Naive thymus-derived CD8-positive, alpha-beta T cell (primary cell): ENCODE results near the gene PHLDB2. TPM values are rescaled to one million over a fixed set of nuclear protein-coding genes. Genes with fewer than 3 reads are reported as not detected.

Source experiments
- ATAC-seq, 2 donors: fragments of 150-1000 bp; cut with Tn5 transposase in 1 of 2; sonication (Bioruptor Pico), chemical (Tn5 transposase) in 1 of 2; 1 replicate in 1 of 2; 2 replicates in 1 of 2; pipeline ENCODE4 v1.10.0; 2021; ENCODE audit warnings: mild to moderate bottlenecking in 2 of 2, moderate library complexity in 2 of 2
- POLR2A ChIA-PET: fragments of 350-600 bp; sonication (Branson Sonifier 250); formaldehyde crosslinking; loops from one replicate; lab custom pipeline; 2021; ENCODE audit warnings: antibody characterized with exemption; lab: Charles Lee
- DNase-seq, 10 donors: peaks; one replicate each; pipeline versions ENCODE4 v3.0.0 to v3.0.0-alpha.2; 2020 to 2022
- H3K27ac Mint-ChIP-seq, 10 donors: one replicate each; pipeline ENCODE4 v1.8.0; 2020 to 2022; ENCODE audit warnings: mild to moderate bottlenecking in 10 of 10, mixed read lengths in 10 of 10, moderate library complexity in 4 of 10, inconsistent platforms in 1 of 10
- H3K27me3 Mint-ChIP-seq, 5 donors: one replicate each; pipeline ENCODE4 v1.8.0; 2021 to 2022; ENCODE audit warnings: mixed read lengths in 5 of 5
- H3K36me3 Mint-ChIP-seq, 3 donors: one replicate each; pipeline ENCODE4 v1.8.0; 2020 to 2022; ENCODE audit warnings: mixed read lengths in 3 of 3, mild to moderate bottlenecking in 2 of 3, inconsistent platforms in 1 of 3
- H3K4me1 Mint-ChIP-seq, 4 donors: one replicate each; pipeline ENCODE4 v1.8.0; 2021 to 2022; ENCODE audit warnings: mixed read lengths in 4 of 4
- H3K4me3 Mint-ChIP-seq, 10 donors: one replicate each; pipeline ENCODE4 v1.8.0; 2020 to 2022; ENCODE audit warnings: mild to moderate bottlenecking in 10 of 10, mixed read lengths in 10 of 10, moderate library complexity in 6 of 10, inconsistent platforms in 1 of 10
- H3K9me3 Mint-ChIP-seq, 9 donors: one replicate each; pipeline ENCODE4 v1.8.0; 2020 to 2022; ENCODE audit warnings: mixed read lengths in 9 of 9, mild to moderate bottlenecking in 3 of 9, inconsistent platforms in 1 of 9, moderate library complexity in 1 of 9
- polyA plus RNA-seq, 3 donors: library from polyadenylated mRNA; unstranded; fragments of 300-500 nt; fragmentation: Illumina TruSeq; gene quantifications; one replicate each; pipeline ENCODE4 v1.2.3, GENCODE V29; 2021
- total RNA-seq, 8 experiments: library from RNA in 2 of 8; stranded (reverse) in 2 of 8; gene quantifications; one replicate each; pipeline ENCODE4 v1.2.3 and lab custom pipeline; 2021 to 2026

Gene PHLDB2
- total and polyA plus RNA-seq, 5 experiments from 2014 or later = 0.46 to 4.6 (median 2.1) TPM

GRCh38 chr3:111937871-111938270, 78.8 kb downstream of the PHLDB2 start:
- H3K4me1 Mint-ChIP-seq = no peaks in the 10 kb centered on the region
- DNase-seq = no peak
- ATAC-seq = no peak
- no peak overlapping the region for H3K27ac Mint-ChIP-seq
- H3K27me3 Mint-ChIP-seq = no peaks in the 10 kb centered on the region
- H3K36me3 Mint-ChIP-seq = peaks cover 0 to 4% (median 2%) of the 10 kb centered on the region in 3 donors
- H3K9me3 Mint-ChIP-seq = no peaks in the 10 kb centered on the region
- no peak overlapping the region for H3K4me3 Mint-ChIP-seq
- POLR2A ChIA-PET = no interaction called here

DNA sequence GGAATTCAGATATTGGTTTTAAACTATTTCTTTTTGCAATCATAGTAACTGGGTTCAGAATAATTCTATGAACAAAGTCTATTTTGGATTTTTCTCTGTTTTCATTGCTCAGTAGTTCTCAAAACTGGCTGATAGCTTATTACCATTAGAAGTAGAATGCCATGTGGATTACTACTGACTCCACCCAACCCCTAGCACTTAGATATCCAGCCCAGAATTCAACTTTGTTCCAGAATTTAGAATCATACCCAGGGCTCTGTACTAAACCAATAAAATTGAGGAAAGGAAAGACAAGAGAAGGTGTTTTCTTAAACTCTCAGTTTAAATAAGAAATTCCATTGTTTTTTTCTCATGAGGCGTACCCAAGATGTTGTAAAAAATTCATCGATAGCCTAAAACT, 80.8 kb downstream of the PHLDB2 start:
- Mint-ChIP-seq H3K4me1 (no peaks in the 10 kb centered on the region), H3K27me3 (no peaks in the 10 kb centered on the region), H3K4me3 (no peak overlapping the region), H3K27ac (no peak overlapping the region), H3K36me3 (peaks cover 0 to 4% (median 2%) of the 10 kb centered on the region in 3 donors), H3K9me3 (no peaks in the 10 kb centered on the region)
- ATAC-seq (no peak), DNase-seq (no peak)
- POLR2A ChIA-PET = no interaction called here

DNA sequence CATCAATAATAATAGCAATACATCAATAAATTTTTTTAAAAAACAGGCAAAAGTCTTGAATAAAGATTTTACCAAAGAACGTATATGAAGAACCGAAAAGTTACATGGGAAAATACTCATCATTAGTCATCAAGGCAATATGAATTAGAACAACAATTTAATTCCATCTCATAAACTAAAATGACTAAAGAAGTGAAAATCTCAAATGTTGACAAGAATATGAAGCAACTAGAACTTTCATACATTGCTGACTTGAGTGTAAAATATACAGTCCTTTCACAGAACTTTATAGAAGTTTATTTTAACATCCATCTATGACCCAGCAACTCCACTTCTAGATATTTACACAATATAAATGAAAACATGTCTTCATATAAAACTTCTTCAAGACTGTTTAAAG, 84.5 kb downstream of the PHLDB2 start:
- Mint-ChIP-seq H3K27ac (no peak overlapping the region), H3K4me1 (no peaks in the 10 kb centered on the region), H3K4me3 (no peak overlapping the region), H3K36me3 (peaks cover 0 to 4% (median 2%) of the 10 kb centered on the region in 3 donors), H3K27me3 (peaks cover 0 to 4% (median 0%) of the 10 kb centered on the region in 5 donors), H3K9me3 (no peaks in the 10 kb centered on the region)
- no peak for DNase-seq
- POLR2A ChIA-PET = no interaction called here
- no peak for ATAC-seq

DNA sequence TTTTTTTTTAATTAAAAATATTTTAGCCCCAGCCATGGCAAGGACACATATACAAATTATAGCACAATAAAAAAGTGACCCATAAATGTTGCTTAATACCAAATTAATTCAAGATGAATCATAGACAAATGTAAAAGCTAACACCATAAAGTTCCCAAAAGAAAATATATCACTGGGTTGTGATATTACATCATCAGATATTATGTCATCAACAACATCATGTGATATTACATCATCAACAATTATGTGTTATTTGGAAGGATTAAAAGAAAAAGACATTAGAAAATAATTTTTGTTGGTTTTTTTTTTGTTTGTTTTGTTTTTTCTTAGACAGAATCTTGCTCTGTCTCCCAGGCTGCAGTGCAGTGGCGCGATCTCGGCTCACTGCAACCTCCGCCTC, 85.3 kb downstream of the PHLDB2 start:
- POLR2A ChIA-PET = no interaction called here
- ATAC-seq (no peak), DNase-seq (no peak)
- H3K4me1 Mint-ChIP-seq = no peaks in the 10 kb centered on the region
- no peak overlapping the region for H3K4me3 Mint-ChIP-seq
- no peaks in the 10 kb centered on the region for H3K9me3 Mint-ChIP-seq
- H3K27me3 Mint-ChIP-seq = peaks cover 0 to 4% (median 0%) of the 10 kb centered on the region in 5 donors
- H3K36me3 Mint-ChIP-seq = peaks cover 0 to 4% (median 2%) of the 10 kb centered on the region in 3 donors
- no peak overlapping the region for H3K27ac Mint-ChIP-seq

GRCh38 chr3:111947231-111947630, 88.2 kb downstream of the PHLDB2 start:
- Mint-ChIP-seq H3K9me3 (no peaks in the 10 kb centered on the region), H3K36me3 (no peaks in the 10 kb centered on the region), H3K27me3 (peaks cover 0 to 4% (median 0%) of the 10 kb centered on the region in 5 donors), H3K4me3 (no peak overlapping the region), H3K4me1 (no peaks in the 10 kb centered on the region), H3K27ac (no peak overlapping the region)
- POLR2A ChIA-PET = no interaction called here
- ATAC-seq = no peak
- no peak for DNase-seq

- no peak overlapping the region for H3K27ac Mint-ChIP-seq
- POLR2A ChIA-PET = no interaction called here
Measured at GRCh38 chr3:111948786-111949185, 89.7 kb downstream of the PHLDB2 start.

GRCh38 chr3:111949712-111950111, 90.6 kb downstream of the PHLDB2 start:
- H3K4me1 Mint-ChIP-seq = no peaks in the 10 kb centered on the region
- H3K9me3 Mint-ChIP-seq = no peaks in the 10 kb centered on the region
- ATAC-seq (no peak), DNase-seq (no peak)
- peaks cover 0 to 4% (median 0%) of the 10 kb centered on the region in 5 donors for H3K27me3 Mint-ChIP-seq
- H3K4me3 Mint-ChIP-seq = no peak overlapping the region
- H3K27ac Mint-ChIP-seq = no peak overlapping the region
- no peaks in the 10 kb centered on the region for H3K36me3 Mint-ChIP-seq
- POLR2A ChIA-PET = no interaction called here

More at GRCh38 chr3:111948786-111949185, 89.7 kb downstream of the PHLDB2 start:
- Mint-ChIP-seq H3K27me3 (peaks cover 0 to 4% (median 0%) of the 10 kb centered on the region in 5 donors), H3K36me3 (no peaks in the 10 kb centered on the region), H3K4me3 (no peak overlapping the region), H3K9me3 (no peaks in the 10 kb centered on the region), H3K4me1 (no peaks in the 10 kb centered on the region)
- DNase-seq = no peak
- no peak for ATAC-seq

DNA sequence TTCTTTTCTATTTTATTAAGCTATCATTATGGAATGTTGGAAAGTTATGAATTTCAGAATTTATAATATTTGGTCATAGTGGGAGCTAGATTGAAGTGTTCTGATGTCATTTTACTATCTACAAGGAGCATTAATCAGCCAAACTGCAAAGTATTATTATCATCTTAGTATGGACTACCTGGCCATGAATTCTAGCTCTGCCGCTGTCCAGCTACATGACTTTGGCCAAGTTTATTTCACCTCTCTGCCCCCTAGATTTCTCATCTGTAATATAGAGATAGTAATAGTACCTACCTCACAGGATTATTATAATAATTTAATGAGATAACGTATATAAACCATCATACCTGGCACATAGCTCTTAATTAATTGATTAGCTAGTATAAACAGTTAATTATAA, 92.0 kb downstream of the PHLDB2 start:
- H3K4me1 Mint-ChIP-seq = no peaks in the 10 kb centered on the region
- POLR2A ChIA-PET = no interaction called here
- DNase-seq (no peak), ATAC-seq (no peak)
- no peaks in the 10 kb centered on the region for H3K9me3 Mint-ChIP-seq
- H3K27me3 Mint-ChIP-seq = peaks cover 0 to 4% (median 0%) of the 10 kb centered on the region in 5 donors
- no peak overlapping the region for H3K4me3 Mint-ChIP-seq
- H3K36me3 Mint-ChIP-seq = no peaks in the 10 kb centered on the region
- no peak overlapping the region for H3K27ac Mint-ChIP-seq

DNA sequence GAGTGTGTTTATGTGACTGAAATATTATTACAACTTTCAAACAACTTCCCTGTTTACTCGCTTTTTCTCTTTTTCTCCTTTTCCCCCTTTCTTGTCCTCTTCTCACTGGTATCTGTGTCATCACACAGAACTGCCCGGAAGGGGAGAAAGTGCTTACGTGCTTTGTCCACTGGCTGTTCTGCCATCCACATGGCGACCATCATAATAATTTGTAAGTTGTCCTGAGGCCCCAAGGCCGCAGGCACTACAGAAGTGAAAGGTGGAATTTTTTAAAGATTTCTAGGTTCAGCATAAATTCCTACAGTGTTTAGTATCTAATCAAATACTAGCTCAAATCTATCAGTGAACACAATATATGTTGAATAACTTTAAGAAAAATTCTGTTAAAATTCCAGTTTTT, 93.0 kb downstream of the PHLDB2 start:
- H3K27me3 Mint-ChIP-seq = no peaks in the 10 kb centered on the region
- no peak for DNase-seq
- no peak for ATAC-seq
- H3K36me3 Mint-ChIP-seq = no peaks in the 10 kb centered on the region
- no peak overlapping the region for H3K4me3 Mint-ChIP-seq
- no peaks in the 10 kb centered on the region for H3K4me1 Mint-ChIP-seq
- no peak overlapping the region for H3K27ac Mint-ChIP-seq
- POLR2A ChIA-PET = no interaction called here
- no peaks in the 10 kb centered on the region for H3K9me3 Mint-ChIP-seq

DNA sequence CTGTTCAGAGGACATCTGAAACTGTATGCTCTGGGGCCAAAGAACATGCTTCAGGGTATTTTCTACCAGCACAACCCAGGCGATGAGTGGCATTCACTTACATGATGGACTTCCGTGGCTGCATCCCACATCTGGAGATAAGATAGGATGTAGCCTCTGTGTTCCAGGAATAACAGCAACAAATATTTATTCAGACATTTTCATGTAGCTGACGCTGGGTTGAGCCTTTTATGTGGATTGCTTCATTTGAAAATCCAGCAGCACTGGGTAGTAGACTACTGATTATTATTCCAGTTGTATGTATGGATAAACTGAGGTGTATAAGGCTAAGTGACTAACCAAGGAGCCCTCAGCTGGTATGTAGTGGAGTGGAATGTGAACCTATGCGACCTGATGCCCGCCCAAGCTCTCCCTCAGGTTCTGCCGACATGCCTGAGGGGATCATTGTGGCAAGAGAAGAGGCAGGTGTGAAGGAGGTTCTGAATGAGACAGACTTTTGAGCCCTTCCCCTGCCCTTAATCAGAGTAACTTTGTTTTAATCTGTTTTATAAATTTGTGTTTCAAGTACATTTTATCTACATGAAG, 93.9 kb downstream of the PHLDB2 start:
- Mint-ChIP-seq H3K36me3 (no peaks in the 10 kb centered on the region), H3K4me1 (no peaks in the 10 kb centered on the region), H3K27me3 (no peaks in the 10 kb centered on the region), H3K27ac (no peak overlapping the region), H3K9me3 (no peaks in the 10 kb centered on the region), H3K4me3 (no peak overlapping the region)
- ATAC-seq (no peak), DNase-seq (no peak)
- POLR2A ChIA-PET = no interaction called here

GRCh38 chr3:111954228-111954990, 95.3 kb downstream of the PHLDB2 start:
- Mint-ChIP-seq H3K9me3 (no peaks in the 10 kb centered on the region), H3K27me3 (no peaks in the 10 kb centered on the region), H3K27ac (no peak overlapping the region), H3K4me3 (no peak overlapping the region), H3K4me1 (no peaks in the 10 kb centered on the region), H3K36me3 (no peaks in the 10 kb centered on the region)
- no peak for ATAC-seq
- POLR2A ChIA-PET = no interaction called here
- no peak for DNase-seq

GRCh38 chr3:111955876-111956275, 96.8 kb downstream of the PHLDB2 start:
- no peaks in the 10 kb centered on the region for H3K27me3 Mint-ChIP-seq
- no peaks in the 10 kb centered on the region for H3K9me3 Mint-ChIP-seq
- H3K27ac Mint-ChIP-seq = no peak overlapping the region
- H3K36me3 Mint-ChIP-seq = no peaks in the 10 kb centered on the region
- ATAC-seq (no peak), DNase-seq (no peak)
- no peaks in the 10 kb centered on the region for H3K4me1 Mint-ChIP-seq
- POLR2A ChIA-PET = no interaction called here
- H3K4me3 Mint-ChIP-seq = no peak overlapping the region

DNA sequence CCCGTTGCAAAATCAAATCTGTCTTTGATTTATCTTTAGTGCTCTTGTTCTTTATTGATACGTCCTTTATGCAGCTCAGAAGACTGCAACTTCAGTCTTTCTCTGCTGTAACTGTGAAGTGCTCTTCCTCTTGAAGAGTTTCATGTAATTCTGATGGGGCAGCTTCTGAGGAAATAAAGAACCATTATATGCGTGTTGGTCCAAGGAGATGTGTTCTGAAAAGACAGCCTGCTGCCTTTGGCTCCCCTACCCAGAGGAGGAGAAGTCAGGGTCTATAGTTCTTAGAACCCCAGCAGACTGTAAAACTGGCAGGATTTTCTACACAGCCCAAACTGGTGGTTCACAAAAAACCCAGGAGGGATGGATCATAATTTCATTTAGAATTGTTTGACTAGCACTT, 97.4 kb downstream of the PHLDB2 start:
- Mint-ChIP-seq H3K36me3 (no peaks in the 10 kb centered on the region), H3K4me1 (no peaks in the 10 kb centered on the region), H3K27ac (no peak overlapping the region), H3K9me3 (no peaks in the 10 kb centered on the region), H3K27me3 (no peaks in the 10 kb centered on the region), H3K4me3 (no peak overlapping the region)
- POLR2A ChIA-PET = no interaction called here
- DNase-seq (no peak), ATAC-seq (no peak)
